H9 (cell line): Measurements from ENCODE around the gene NODAL. TPM values are rescaled to one million over a fixed set of nuclear protein-coding genes. Genes with fewer than 3 reads are reported as not detected.

ENCODE experiments used
- DNase-seq: peaks from one replicate; pipeline ENCODE4 v3.0.0-alpha.2; 2017
- H2AFZ ChIP-seq: one replicate; pipeline ENCODE4 v1.6.1; 2013; ENCODE audit warnings: mild to moderate bottlenecking, low read length, control low read depth, moderate library complexity
- H2AK5ac ChIP-seq: 2 replicates; pipeline ENCODE4 v1.6.1; 2013; ENCODE audit warnings: low read length, control low read depth, mixed read lengths; ENCODE audit not compliant: insufficient read length
- H2BK120ac ChIP-seq: one replicate; pipeline ENCODE4 v1.6.1; 2013; ENCODE audit warnings: low read depth, mild to moderate bottlenecking, low read length, control low read depth, inconsistent platforms; ENCODE audit not compliant: poor library complexity, severe bottlenecking
- H2BK12ac ChIP-seq: 2 replicates; pipeline ENCODE4 v1.6.1; 2013; ENCODE audit warnings: low read length, control low read depth, mixed read lengths, low read depth; ENCODE audit not compliant: insufficient read length
- H2BK15ac ChIP-seq: 2 replicates; pipeline ENCODE4 v1.6.1; 2013; ENCODE audit warnings: low read depth, low read length, control low read depth
- H2BK20ac ChIP-seq: one replicate; pipeline ENCODE4 v1.6.1; 2013; ENCODE audit warnings: low read depth, mild to moderate bottlenecking, low read length, control low read depth, inconsistent platforms; ENCODE audit not compliant: poor library complexity, severe bottlenecking
- H2BK5ac ChIP-seq: 2 replicates; pipeline ENCODE4 v1.6.1; 2013; ENCODE audit warnings: low read length, control low read depth, mixed read lengths; ENCODE audit not compliant: insufficient read length
- H3K14ac ChIP-seq: 2 replicates; pipeline ENCODE4 v1.6.1; 2013; ENCODE audit warnings: low read length, control low read depth; ENCODE audit not compliant: insufficient read depth
- H3K18ac ChIP-seq: 2 replicates; pipeline ENCODE4 v1.6.1; 2013; ENCODE audit warnings: low read depth, mild to moderate bottlenecking, mixed read lengths, low read length, control low read depth; ENCODE audit not compliant: insufficient read length
- H3K23ac ChIP-seq: 2 replicates; pipeline ENCODE4 v1.6.1; 2013; ENCODE audit warnings: low read length, control low read depth, mixed read lengths, low read depth; ENCODE audit not compliant: insufficient read length
- H3K23me2 ChIP-seq: 2 replicates; pipeline ENCODE4 v1.6.1; 2013; ENCODE audit warnings: low read depth, mild to moderate bottlenecking, mixed read lengths, low read length, control low read depth; ENCODE audit not compliant: insufficient read length, poor library complexity, severe bottlenecking
- H3K27ac ChIP-seq: 2 replicates; pipeline ENCODE4 v1.5.1; 2013; ENCODE audit warnings: low read length, control low read depth, mixed read lengths, low read depth; ENCODE audit not compliant: insufficient read length
- H3K27me3 ChIP-seq: 2 replicates; pipeline ENCODE4 v1.6.1; 2013; ENCODE audit warnings: low read length, control low read depth, inconsistent platforms; ENCODE audit not compliant: insufficient read depth
- H3K4ac ChIP-seq: 2 replicates; pipeline ENCODE4 v1.6.1; 2013; ENCODE audit warnings: low read depth, mild to moderate bottlenecking, control low read depth, inconsistent platforms, low read length, moderate library complexity
- H3K4me1 ChIP-seq: 2 replicates; pipeline ENCODE4 v1.6.1; 2013; ENCODE audit warnings: low read length, control low read depth, inconsistent platforms; ENCODE audit not compliant: insufficient read depth
- H3K4me2 ChIP-seq: 2 replicates; pipeline ENCODE4 v1.6.1; 2013; ENCODE audit warnings: low read length, control low read depth, mixed read lengths; ENCODE audit not compliant: insufficient read length, insufficient read depth
- H3K56ac ChIP-seq: 2 replicates; pipeline ENCODE4 v1.6.1; 2013; ENCODE audit warnings: low read depth, mild to moderate bottlenecking, mixed read lengths, low read length, control low read depth; ENCODE audit not compliant: insufficient read length
- H3K79me1 ChIP-seq: 2 replicates; pipeline ENCODE4 v1.6.1; 2013; ENCODE audit warnings: low read depth, mild to moderate bottlenecking, moderate library complexity, low read length, control low read depth, inconsistent platforms; ENCODE audit not compliant: insufficient read depth, poor library complexity, severe bottlenecking
- H3K79me2 ChIP-seq: 2 replicates; pipeline ENCODE4 v1.6.1; 2013; ENCODE audit warnings: low read length, control low read depth, inconsistent platforms; ENCODE audit not compliant: insufficient read depth
- H3K9ac ChIP-seq: 2 replicates; pipeline ENCODE4 v1.6.1; 2013; ENCODE audit warnings: low read length, control low read depth, mixed read lengths; ENCODE audit not compliant: insufficient read length; ENCODE audit errors: extremely low read depth
- H3K9me3 ChIP-seq: one replicate; pipeline ENCODE4 v1.6.1; 2013; ENCODE audit warnings: low read depth, low read length, inconsistent platforms; ENCODE audit not compliant: control insufficient read depth
- H3T11ph ChIP-seq: one replicate; pipeline ENCODE4 v1.6.1; 2013; ENCODE audit warnings: mild to moderate bottlenecking, low read length, control low read depth, inconsistent platforms
- H4K20me1 ChIP-seq: one replicate; pipeline ENCODE4 v1.6.1; 2013; ENCODE audit not compliant: control insufficient read depth, insufficient read length, insufficient read depth
- H4K5ac ChIP-seq: 2 replicates; pipeline ENCODE4 v1.6.1; 2013; ENCODE audit warnings: low read depth, mild to moderate bottlenecking, mixed read lengths, low read length, control low read depth; ENCODE audit not compliant: insufficient read length
- H4K8ac ChIP-seq: replicated peaks from 2 replicates; pipeline ENCODE4 v1.6.1; 2013; ENCODE audit warnings: low read length, control low read depth, mixed read lengths, low read depth; ENCODE audit not compliant: insufficient read length
- H4K91ac ChIP-seq: 2 replicates; pipeline ENCODE4 v1.6.1; 2013; ENCODE audit warnings: low read depth, mild to moderate bottlenecking, moderate library complexity, mixed read lengths, low read length, control low read depth; ENCODE audit not compliant: insufficient read length
- H3K27ac Mint-ChIP-seq, 3 experiments: 2 replicates in 2 of 3; 3 replicates in 1 of 3; pipeline ENCODE4 v1.8.0; 2020 to 2021; ENCODE audit warnings: mixed read lengths in 3 of 3, mild to moderate bottlenecking in 1 of 3, moderate library complexity in 1 of 3
- H3K27me3 Mint-ChIP-seq: 2 replicates; pipeline ENCODE4 v1.8.0; 2021; ENCODE audit warnings: low read depth, mild to moderate bottlenecking, moderate library complexity, mixed read lengths
- H3K36me3 Mint-ChIP-seq, 3 experiments: 2 replicates in 2 of 3; 3 replicates in 1 of 3; pipeline ENCODE4 v1.8.0; 2020 to 2021; ENCODE audit warnings: low read depth in 3 of 3, mixed read lengths in 3 of 3; ENCODE audit not compliant: insufficient read depth in 1 of 3
- H3K4me1 Mint-ChIP-seq, 2 experiments: 2 replicates each; pipeline ENCODE4 v1.8.0; 2020; ENCODE audit warnings: mixed read lengths in 2 of 2
- H3K4me3 Mint-ChIP-seq, 2 experiments: 2 replicates in 1 of 2; 3 replicates in 1 of 2; pipeline ENCODE4 v1.8.0; 2020 to 2021; ENCODE audit warnings: mild to moderate bottlenecking in 2 of 2, mixed read lengths in 2 of 2, moderate library complexity in 1 of 2
- H3K9me3 Mint-ChIP-seq, 2 experiments: 2 replicates in 1 of 2; 3 replicates in 1 of 2; pipeline ENCODE4 v1.8.0; 2020; ENCODE audit warnings: mild to moderate bottlenecking in 2 of 2, mixed read lengths in 2 of 2, moderate library complexity in 1 of 2
- CTCF ChIP-seq: fragments of 200-600 bp; sonication (generic); conservative IDR thresholded peaks from 3 replicates; pipeline ENCODE4 v1.8.0; 2021; ENCODE audit warnings: antibody characterized with exemption, mild to moderate bottlenecking
- WGBS: extraction: QIAGEN DNeasy Blood & Tissue Kit; methylation state at CpG from one replicate; pipeline ENCODE4 v1.1.7; 2013; ENCODE audit warnings: missing lambda C conversion rate, low lambda C conversion rate, mixed read lengths; ENCODE audit not compliant: insufficient read length; ENCODE audit errors: extremely low coverage; 5-methylcytosine and 5-hydroxymethylcytosine counted together
- total RNA-seq: library from RNA; stranded (reverse); gene quantifications from 2 replicates; pipeline ENCODE4 v1.2.1, GENCODE V29; 2021

Gene NODAL
- total RNA-seq, 1 experiment from 2014 or later = 80.7 TPM

GRCh38 chr10:70391654-70392053, 49.8 kb downstream of the NODAL start:
- Histone ChIP-seq H4K8ac (no peak overlapping the region), H2AK5ac (no peak overlapping the region), H2BK15ac (no peak overlapping the region), H3K27ac (no peak overlapping the region), H3K23ac (no peak overlapping the region), H2BK120ac (no peak overlapping the region), H3K79me1 (no peaks in the 10 kb centered on the region), H3K23me2 (no peaks in the 10 kb centered on the region), H2AFZ (no peak overlapping the region), H3K79me2 (no peaks in the 10 kb centered on the region), H4K20me1 (no peaks in the 10 kb centered on the region), H4K91ac (no peak overlapping the region), H2BK20ac (no peak overlapping the region), H3T11ph (no peak overlapping the region), H2BK5ac (no peak overlapping the region), H3K18ac (no peak overlapping the region), H3K4ac (no peak overlapping the region), H3K14ac (no peak overlapping the region), H3K9ac (no peak overlapping the region), H3K4me2 (no peak overlapping the region), H3K27me3 (no peaks in the 10 kb centered on the region), H4K5ac (no peak overlapping the region), H3K9me3 (no peaks in the 10 kb centered on the region), H2BK12ac (no peak overlapping the region), H3K56ac (no peak overlapping the region), H3K4me1 (0 out of 2 replicates have a peak, but pooled peaks cover 3% of the 10 kb centered on the region)
- Mint-ChIP-seq H3K27ac (no peak overlapping the region), H3K4me1 (peaks cover 11% of the 10 kb centered on the region in 2 experiments), H3K36me3 (no peaks in the 10 kb centered on the region), H3K27me3 (peaks cover 16% of the 10 kb centered on the region), H3K9me3 (no peaks in the 10 kb centered on the region), H3K4me3 (no peak overlapping the region)
- WGBS = no CpG with 5 or more reads among the region's 4 CpGs
- DNase-seq = no peak
- no peak for TF ChIP-seq CTCF

Other genes with a start within 250 kb of the NODAL start
- 115 and 117 TPM in 2 replicates for gene PPA1, start 208.3 kb downstream of the NODAL start, total RNA-seq
- not detected in 2 replicates for gene NPFFR1, start 157.7 kb downstream of the NODAL start, total RNA-seq
- gene LRRC20, start 59.1 kb downstream of the NODAL start, total RNA-seq = 4.8 and 6.0 TPM in 2 replicates
- gene EIF4EBP2, start 37.5 kb downstream of the NODAL start, total RNA-seq = 91.1 and 93.2 TPM in 2 replicates
- gene PALD1, start 37.1 kb upstream of the NODAL start, total RNA-seq = 21.1 and 21.6 TPM in 2 replicates
- gene PRF1, start 161.1 kb upstream of the NODAL start, total RNA-seq = 0.18 TPM in 1 of 2 replicates, not detected in the other
- gene ADAMTS14, start 230.8 kb upstream of the NODAL start, total RNA-seq = 1.6 and 1.9 TPM in 2 replicates